Transverse colon (tissue), 4 donors: Measurements from ENCODE around the gene ADAMTSL4.

Experiments
- POLR2A ChIP-seq: fragments of 450-650 bp; IDR thresholded peaks from one replicate; pipeline ENCODE4 v1.6.1; 2016; ENCODE audit warnings: antibody characterized with exemption, mild to moderate bottlenecking, moderate library complexity
- POLR2AphosphoS5 ChIP-seq, 3 donors: sonication (generic); formaldehyde crosslinking; IDR thresholded peaks; one replicate each; pipeline ENCODE4 v1.6.1; 2016; ENCODE audit warnings: antibody characterized with exemption in 3 of 3
- TF ChIP-seq, protein P1 (sequence below), 5 experiments: fragments of 200-600 bp in 3 of 5; fragments of 450-650 bp in 2 of 5; sonication (generic) in 3 of 5; IDR thresholded peaks; 1 replicate in 2 of 5; 2 replicates in 3 of 5; pipeline ENCODE4 v1.5.1; 2016 to 2017; ENCODE audit warnings: antibody characterized with exemption in 5 of 5, inconsistent platforms in 3 of 5, mild to moderate bottlenecking in 2 of 5, moderate library complexity in 1 of 5

DNA sequence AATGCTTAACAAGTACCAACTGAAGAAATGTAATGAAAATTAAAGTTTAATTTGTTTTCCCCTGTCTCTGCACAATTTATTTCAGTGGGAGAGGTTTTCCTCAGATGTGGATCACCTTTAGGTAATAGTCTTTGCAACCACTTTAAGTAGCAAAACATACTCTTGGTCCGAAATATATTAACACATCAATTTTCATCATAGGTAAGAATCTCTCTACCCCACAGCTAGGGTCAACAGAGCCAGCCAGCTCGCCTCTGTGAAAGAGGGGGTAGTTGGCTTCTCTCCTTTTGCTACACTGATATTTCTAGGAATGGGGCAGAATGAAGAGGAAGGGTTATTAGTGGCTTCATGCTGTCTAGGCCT is 55.0 kb downstream of the ADAMTSL4 start:
- no peak for TF ChIP-seq POLR2AphosphoS5 (IDR thresholded peaks at IDR 0.05)
- TF ChIP-seq POLR2A: no peak
- TF ChIP-seq, protein P1, sequence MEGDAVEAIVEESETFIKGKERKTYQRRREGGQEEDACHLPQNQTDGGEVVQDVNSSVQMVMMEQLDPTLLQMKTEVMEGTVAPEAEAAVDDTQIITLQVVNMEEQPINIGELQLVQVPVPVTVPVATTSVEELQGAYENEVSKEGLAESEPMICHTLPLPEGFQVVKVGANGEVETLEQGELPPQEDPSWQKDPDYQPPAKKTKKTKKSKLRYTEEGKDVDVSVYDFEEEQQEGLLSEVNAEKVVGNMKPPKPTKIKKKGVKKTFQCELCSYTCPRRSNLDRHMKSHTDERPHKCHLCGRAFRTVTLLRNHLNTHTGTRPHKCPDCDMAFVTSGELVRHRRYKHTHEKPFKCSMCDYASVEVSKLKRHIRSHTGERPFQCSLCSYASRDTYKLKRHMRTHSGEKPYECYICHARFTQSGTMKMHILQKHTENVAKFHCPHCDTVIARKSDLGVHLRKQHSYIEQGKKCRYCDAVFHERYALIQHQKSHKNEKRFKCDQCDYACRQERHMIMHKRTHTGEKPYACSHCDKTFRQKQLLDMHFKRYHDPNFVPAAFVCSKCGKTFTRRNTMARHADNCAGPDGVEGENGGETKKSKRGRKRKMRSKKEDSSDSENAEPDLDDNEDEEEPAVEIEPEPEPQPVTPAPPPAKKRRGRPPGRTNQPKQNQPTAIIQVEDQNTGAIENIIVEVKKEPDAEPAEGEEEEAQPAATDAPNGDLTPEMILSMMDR (IDR thresholded peaks at IDR 0.05): no peak
